DMS53 treated with DMSO at 0.1 percent for 48 hours (cell line): ENCODE data around the gene CNRIP1.

Experiments
- DNase-seq: peaks from one replicate; lab custom pipeline; 2025; ENCODE audit not compliant: unreplicated experiment; lab: John Stamatoyannopoulos, UW

CNRIP1 gene

DNA sequence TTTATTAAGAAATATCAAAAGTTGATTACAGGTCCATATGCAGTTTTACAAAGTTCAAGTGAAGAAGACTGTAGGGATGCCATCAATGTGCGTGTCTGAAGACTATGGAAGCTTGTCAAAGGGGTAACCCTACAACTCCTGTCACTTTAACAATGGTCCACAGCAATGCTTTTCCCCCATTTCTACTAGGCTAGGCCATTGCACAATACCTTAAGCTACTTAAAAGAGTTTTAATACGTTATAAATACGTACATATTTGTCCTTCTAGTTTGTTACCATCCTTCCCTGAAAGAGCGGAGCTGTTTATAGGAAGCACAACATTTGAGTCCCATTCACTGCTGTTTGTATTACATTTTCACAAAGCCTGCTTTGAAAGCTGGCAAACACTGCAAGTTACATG lies 26.7 kb downstream of the CNRIP1 start:
- DNase-seq: no peak

DNA sequence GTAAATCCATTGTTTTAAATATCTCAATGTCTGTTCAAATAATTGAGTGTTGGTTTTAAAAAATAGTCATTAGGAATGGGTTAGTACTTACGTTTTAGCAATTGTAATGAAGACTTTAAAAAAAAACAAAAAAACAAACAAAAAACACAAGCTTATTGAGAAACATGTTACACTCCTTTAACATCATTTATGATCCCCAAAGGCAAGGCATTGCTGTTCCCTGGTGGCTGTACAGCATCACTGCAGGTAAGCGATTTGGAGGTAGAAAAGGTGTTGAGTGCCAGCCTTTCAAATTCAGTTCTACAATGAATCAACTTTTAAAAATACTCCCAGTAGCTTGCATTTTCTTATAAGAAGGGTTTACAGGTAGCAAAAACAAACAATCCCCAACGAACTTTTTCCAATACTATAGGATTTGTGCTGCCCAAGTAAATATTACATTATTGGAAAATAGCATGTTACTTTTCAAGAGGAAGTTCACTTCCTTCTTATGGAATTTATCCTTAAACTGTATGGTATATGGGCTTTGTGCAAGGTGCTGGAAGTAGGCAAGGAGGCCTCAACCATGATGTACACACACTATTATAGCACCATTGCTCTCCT lies 27.5 kb downstream of the CNRIP1 start:
- DNase-seq: peak; percentile 48

- no peak for DNase-seq
These were observed 28.4 kb downstream of the CNRIP1 start for GRCh38 chr2:68291314-68291713.

DNA sequence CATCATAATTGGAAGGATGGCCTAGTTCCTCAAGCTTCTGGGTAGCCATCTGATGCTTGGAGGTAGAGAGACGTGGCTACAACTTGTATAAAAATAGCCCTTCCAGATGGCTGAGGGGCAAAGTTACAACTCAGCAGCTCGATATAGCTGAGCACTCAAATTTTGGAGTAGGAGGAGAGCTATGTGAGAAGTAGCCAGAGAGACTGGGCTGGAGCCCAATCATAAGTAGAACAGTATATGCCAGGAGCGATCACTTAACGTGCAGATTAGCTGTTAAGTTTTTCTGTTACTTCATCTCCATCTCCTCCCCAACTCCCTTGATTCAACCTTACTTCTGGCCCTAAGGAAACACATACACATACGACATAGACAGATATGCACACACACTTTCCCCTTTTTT lies 28.8 kb downstream of the CNRIP1 start:
- DNase-seq: no peak

DNA sequence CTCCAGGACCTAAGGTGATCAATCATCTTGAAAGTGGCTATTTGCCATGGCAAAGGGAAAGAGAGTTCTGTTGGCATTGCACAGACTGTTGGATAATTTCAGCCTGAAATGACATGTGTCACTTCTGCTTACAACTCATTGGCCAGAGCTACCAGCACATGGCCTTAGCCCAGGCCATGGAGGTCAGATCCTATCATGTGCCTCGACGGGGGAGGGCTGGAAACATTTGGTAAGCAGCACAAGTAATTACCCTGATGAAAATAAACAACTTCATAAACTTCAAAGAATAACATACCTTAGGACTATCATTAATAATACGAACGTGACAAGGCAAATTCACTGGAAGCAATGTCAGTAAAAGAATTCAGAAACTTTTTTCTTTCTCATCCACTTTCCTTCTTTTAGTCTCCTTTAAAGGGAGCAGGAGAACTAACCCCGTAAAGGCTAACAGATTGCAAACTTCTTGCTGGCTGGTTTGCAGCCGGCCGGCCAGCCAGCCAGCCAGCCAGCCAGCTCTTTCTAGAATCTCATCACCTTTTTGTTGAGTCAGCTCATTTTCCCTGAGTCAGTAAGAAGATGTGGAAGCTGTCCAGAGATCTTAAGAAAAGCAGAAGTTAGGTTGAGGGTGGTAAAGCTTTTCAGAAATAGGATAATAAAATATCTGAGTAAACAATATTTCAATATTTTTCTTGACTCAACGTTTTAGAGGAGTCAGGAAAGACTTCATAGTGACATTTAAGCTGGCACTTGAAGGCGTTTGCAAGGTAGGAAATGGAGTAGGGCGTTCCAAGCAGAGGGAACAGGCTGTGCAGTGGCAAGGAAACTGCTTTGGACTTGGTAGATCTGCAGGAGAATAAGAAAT lies 31.9 kb downstream of the CNRIP1 start:
- no peak for DNase-seq

- DNase-seq: no peak
These were observed 34.9 kb downstream of the CNRIP1 start for GRCh38 chr2:68284896-68285295.

GRCh38 chr2:68283419-68283812 lies 36.3 kb downstream of the CNRIP1 start:
- no peak for DNase-seq

DNA sequence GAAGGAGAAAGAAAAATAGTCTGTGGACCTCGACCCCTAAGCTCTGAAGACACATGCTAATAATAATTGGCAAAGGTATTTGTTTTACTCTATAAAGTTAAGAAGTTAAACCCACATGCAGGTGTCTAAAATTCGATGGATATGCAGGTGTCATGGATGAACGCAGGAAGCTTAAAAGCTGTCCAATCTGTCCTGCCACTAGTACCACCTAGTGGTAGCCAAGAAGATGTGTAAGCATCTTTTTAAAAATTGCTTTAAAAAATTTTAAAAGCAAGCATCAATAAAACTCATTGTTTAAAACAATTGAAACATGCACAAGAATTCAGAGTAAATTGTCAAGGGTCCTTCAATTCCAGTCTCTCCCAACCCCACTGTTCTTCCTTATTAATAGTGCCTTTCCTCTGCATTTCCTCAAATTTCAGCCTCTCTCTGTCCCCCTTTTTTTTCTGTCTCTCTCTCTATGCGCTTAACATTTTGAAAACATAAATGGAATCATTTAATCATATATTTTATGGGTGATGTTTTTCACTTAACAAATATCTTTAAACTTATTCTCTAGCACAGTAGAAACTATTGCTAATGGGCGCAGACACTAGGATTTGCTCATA lies 36.8 kb downstream of the CNRIP1 start:
- peak; percentile 40 for DNase-seq

DNA sequence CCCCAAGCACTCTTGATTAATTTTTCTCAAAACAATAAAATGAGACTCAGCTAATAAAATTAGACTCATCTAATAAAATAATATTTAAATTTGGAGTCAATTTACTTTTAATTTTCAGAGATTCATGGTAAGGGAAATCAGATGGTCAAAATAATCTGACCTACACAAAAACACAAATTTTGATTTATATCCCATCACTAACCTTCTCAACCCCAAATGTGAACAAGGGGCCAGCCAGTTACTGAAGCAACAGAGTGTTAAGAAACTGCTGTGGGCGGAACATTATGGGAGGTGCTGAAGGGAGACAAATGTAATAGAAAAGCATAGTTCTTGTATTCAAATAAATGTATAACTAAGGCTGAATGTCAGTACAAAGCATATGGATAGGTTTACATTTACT lies 39.0 kb downstream of the CNRIP1 start:
- no peak for DNase-seq

DNA sequence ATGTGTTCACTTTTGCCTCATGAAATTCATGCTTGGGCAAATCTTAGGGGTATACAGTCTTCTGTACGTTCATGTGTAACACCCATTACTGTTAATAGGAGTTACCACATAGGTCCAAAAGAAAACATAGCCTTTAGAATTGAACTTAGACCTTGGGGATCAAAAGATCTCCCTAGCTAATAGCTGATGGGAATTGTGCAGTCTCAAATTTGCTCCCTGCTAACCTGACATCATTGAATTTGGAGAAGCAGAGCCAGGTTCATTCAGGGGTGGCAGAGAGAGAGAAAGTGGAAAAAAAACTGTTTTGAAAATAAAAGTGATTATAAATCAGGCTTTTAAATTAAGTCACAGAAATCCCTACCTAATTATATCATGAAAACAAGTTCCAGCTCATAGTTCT lies 39.4 kb downstream of the CNRIP1 start:
- DNase-seq: no peak

DNA sequence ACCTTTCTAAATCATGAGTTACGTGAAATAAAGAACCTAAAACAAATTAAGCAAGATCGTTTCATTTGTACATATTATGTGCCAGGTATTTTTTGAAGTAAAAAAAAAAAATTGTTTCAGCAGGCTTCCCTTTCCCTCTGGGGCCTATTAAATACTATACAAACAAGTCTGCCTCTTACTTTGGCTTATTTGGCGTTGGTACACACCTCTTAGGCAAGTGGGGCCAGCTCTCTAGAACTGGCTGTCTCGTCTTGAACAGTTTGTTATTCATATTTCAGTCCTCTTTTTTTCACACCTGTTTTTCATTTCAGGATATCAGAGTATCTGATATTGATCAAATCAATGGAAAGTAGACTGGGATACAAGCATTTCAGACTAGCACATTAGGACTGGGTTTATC lies 40.1 kb downstream of the CNRIP1 start:
- peak; percentile 12 for DNase-seq

DNA sequence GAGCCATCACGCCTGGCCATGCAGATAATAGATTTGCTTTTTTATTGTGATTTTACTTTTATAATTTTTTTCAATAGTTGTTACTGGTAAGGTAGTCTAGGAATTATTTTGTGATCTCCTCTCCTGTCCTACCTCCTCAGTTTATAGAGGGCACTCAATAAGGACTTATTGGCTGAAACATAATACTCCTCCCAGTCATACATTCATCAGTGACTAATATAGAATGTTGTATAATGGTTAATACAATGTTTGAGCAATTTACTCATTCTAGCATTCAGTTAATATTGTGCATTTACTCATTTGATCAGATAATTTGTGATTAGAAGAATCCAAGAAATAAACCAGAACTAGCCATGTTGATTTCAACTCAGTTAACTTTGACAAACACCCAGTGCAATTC lies 41.6 kb downstream of the CNRIP1 start:
- DNase-seq: no peak

- no peak for DNase-seq
These were observed 45.7 kb downstream of the CNRIP1 start for GRCh38 chr2:68274022-68274421.

DNA sequence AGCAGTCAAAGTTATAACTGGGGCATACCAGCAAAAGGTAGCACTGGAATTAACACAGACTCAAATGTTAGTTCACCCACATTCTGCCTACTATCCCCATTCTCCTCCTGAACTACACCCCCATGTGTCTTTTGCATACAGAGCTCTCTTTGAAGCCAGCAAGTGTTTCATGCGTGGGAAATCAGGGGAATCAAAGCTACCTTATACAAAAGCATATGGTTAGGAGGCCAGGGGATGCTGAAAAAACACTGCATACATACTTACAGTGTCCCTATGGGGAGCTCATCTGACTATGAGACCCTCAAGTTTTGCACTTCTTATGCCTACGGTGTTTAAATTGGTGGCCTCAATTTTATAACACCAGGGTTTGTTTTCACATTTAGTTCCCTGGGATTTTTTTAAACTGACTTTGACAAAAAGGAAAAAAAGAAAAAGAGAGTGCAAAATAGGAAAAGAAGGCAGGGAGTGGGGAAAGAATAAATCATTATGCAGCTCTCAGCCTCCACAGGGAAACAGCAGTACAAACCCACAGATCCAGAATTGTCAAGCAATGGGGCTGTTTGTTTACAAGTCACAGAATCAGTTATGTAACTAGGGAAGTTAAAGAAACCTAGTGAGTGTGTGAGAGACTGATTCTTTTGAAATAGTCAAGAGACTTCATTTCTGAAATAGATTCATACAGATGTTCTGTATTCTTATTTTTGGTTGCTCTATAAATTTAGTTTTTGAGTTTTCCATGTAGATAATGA lies 47.3 kb downstream of the CNRIP1 start:
- DNase-seq: no peak

DNA sequence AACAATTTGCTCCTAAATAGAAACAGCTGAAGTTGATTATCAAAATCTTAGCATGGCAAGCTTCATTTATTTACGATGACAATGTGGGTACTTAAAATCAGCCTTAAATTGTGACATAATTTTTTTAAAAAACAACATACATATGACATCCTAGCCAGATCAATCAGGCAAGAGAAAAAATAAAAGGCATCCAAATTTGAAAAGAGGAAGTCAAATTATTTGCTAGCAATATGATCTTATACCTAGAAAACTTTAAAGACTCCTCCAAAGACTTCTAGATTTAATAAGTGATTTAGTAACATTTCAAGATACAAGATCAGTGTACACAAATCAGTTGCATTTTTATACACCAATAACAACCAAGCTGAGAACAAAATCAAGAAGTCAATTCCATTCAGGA lies 53.1 kb downstream of the CNRIP1 start:
- DNase-seq: no peak

DNA sequence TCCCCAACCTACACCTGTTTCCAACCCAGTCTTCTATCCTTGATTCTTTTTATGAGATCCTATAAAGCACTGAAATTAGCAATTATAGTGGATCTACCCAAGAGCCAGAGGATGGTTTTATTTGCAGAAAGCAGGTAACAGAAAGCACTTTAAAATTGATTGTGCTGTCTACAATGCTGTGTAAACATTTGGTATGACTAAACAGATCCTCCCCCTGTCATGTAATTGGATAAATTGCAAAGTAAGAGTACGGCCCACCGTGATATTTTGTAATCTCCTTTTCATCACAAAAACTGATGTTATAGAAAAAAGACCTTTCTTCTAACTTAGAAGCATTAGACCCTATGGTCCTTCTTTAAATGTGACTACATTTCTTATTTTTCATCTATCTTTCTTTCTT lies 56.1 kb downstream of the CNRIP1 start:
- peak; percentile 13 for DNase-seq

- DNase-seq: no peak
These were observed 60.9 kb downstream of the CNRIP1 start for GRCh38 chr2:68258851-68259250.

GRCh38 chr2:68256093-68256450 lies 63.7 kb downstream of the CNRIP1 start:
- DNase-seq: no peak

- DNase-seq: peak; percentile 30
These were observed 66.3 kb downstream of the CNRIP1 start for GRCh38 chr2:68253219-68254068.

DNA sequence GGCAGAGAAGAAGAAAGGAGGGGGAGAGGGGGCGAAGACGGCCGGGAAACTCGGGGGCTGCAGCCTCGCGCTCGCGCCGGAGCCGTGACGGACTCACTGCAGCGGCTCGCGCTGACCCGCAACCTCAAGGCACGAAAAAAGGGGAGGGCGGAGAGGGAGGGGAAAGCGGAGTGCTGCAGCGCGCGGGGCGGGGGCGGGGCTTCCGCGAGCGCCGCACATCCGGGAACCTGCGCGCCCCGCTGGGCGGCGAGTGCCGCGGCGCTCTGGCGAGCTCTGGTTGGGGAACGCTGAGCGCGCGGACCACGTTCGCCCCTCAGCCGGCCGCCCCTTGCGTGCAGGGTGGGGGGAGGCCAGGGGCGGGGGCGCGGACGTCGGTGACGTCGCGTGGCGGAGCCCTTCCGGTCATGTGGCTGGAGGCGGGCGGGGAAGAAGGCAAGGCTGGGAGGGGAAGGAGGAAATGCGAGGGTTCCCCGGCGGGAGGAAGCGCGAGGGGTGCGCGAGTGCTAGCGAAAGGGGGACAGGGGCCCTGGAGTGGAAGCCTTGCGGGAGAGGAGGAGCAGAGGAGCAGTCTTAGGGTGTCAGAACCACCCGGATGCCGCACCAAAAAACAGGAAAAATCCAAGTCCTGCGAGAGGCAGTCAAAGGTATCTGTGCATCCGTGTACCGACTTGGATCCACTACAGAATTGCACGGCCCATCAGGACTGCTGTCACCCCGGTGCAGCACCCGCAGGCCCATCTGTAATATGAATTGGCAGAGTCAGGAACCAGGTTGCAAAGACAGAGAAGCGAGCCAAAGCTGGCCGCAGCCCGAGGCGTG lies 67.1 kb downstream of the CNRIP1 start, which contains the start of gene PPP3R1:
PPP3R1 (minus strand) TSS at position 133 of the 819 bp plus-strand sequence. CDS start 405 bp downstream, outside the sequence.
- peak; percentile 85 for DNase-seq
